Liver (tissue), 9 donors: Measurements from ENCODE around the gene APOL2. TPM values are rescaled to one million over a fixed set of nuclear protein-coding genes. Genes with fewer than 3 reads are reported as not detected.
"Not testable (repeated sequence)": the region's sequence is repeated elsewhere in the genome, so short reads cannot be mapped to it uniquely, and the experiment has no call there.

ENCODE experiments used
- DNase-seq: peaks from one replicate; pipeline ENCODE4 v3.0.0-alpha.2; 2017; ENCODE audit warnings: low spot score
- H3K27ac ChIP-seq, 2 donors: one replicate each; pipeline ENCODE4 v1.7.0; 2013; ENCODE audit warnings: inconsistent platforms in 2 of 2, low read length in 2 of 2, control low read depth in 1 of 2, low read depth in 1 of 2, mild to moderate bottlenecking in 1 of 2
- H3K27me3 ChIP-seq, 4 donors: one replicate each; pipeline versions ENCODE4 v1.6.1 to v1.7.0; 2013; ENCODE audit warnings: low read length in 3 of 4, inconsistent platforms in 1 of 4, mild to moderate bottlenecking in 1 of 4, moderate library complexity in 1 of 4; ENCODE audit not compliant: control insufficient read depth in 4 of 4, insufficient read depth in 4 of 4
- H3K36me3 ChIP-seq, 4 donors: one replicate each; pipeline versions ENCODE4 v1.6.1 to v1.7.0; 2013; ENCODE audit warnings: low read length in 3 of 4, mild to moderate bottlenecking in 3 of 4, low read depth in 1 of 4, moderate library complexity in 1 of 4; ENCODE audit not compliant: control insufficient read depth in 4 of 4, insufficient read depth in 3 of 4
- H3K4me1 ChIP-seq, 4 donors: one replicate each; pipeline versions ENCODE4 v1.6.1 to v1.7.0; 2013; ENCODE audit warnings: low read length in 3 of 4, mild to moderate bottlenecking in 3 of 4, moderate library complexity in 1 of 4; ENCODE audit not compliant: control insufficient read depth in 4 of 4, insufficient read depth in 4 of 4
- H3K4me3 ChIP-seq, 3 donors: one replicate each; pipeline versions ENCODE4 v1.6.1 to v1.7.0; 2013; ENCODE audit warnings: low read length in 3 of 3, control low read depth in 1 of 3, low read depth in 1 of 3, mild to moderate bottlenecking in 1 of 3
- H3K9ac ChIP-seq, 2 donors: one replicate each; pipeline ENCODE4 v1.7.0; 2013; ENCODE audit warnings: low read length in 2 of 2, mild to moderate bottlenecking in 2 of 2, moderate library complexity in 2 of 2, control low read depth in 1 of 2, low read depth in 1 of 2
- H3K9me3 ChIP-seq, 4 donors: one replicate each; pipeline versions ENCODE4 v1.6.1 to v1.7.0; 2013; ENCODE audit warnings: low read length in 3 of 4; ENCODE audit not compliant: control insufficient read depth in 4 of 4
- ATF3 ChIP-seq: IDR thresholded peaks from 2 replicates; pipeline ENCODE4 v1.6.1; 2016; ENCODE audit warnings: antibody characterized with exemption
- CTCF ChIP-seq: fragments of 150-350 bp; IDR thresholded peaks from 2 replicates; pipeline ENCODE4 v1.5.1; 2017; ENCODE audit warnings: improper control_type of control experiment, low read depth, low read length; ENCODE audit not compliant: missing input control
- EGR1 ChIP-seq, 2 donors: IDR thresholded peaks; 2 replicates each; pipeline ENCODE4 v1.6.1; 2016 to 2018; ENCODE audit warnings: antibody characterized with exemption in 2 of 2, low read depth in 2 of 2
- FOXA1 ChIP-seq: IDR thresholded peaks from 2 replicates; pipeline ENCODE4 v1.6.1; 2016; ENCODE audit warnings: antibody characterized with exemption
- HNF4A ChIP-seq, 2 donors: conservative IDR thresholded peaks; 2 replicates each; pipeline ENCODE4 v1.6.1; 2016; ENCODE audit warnings: antibody characterized with exemption in 2 of 2, mild to moderate bottlenecking in 2 of 2
- HNF4G ChIP-seq: IDR thresholded peaks from 2 replicates; pipeline ENCODE4 v1.6.1; 2016; ENCODE audit warnings: antibody characterized with exemption
- JUND ChIP-seq, 2 donors: IDR thresholded peaks; 2 replicates each; pipeline ENCODE4 v1.6.1; 2016; ENCODE audit warnings: antibody characterized with exemption in 2 of 2
- MAX ChIP-seq: IDR thresholded peaks from 2 replicates; pipeline ENCODE4 v1.6.1; 2016; ENCODE audit warnings: antibody characterized with exemption
- NR2F2 ChIP-seq: IDR thresholded peaks from 2 replicates; pipeline ENCODE4 v1.6.1; 2016; ENCODE audit warnings: antibody characterized with exemption
- RAD21 ChIP-seq, 2 donors: IDR thresholded peaks; 2 replicates each; pipeline ENCODE4 v1.6.1; 2016; ENCODE audit warnings: antibody characterized with exemption in 2 of 2, mild to moderate bottlenecking in 2 of 2
- REST ChIP-seq: IDR thresholded peaks from 2 replicates; pipeline ENCODE4 v1.6.1; 2016; ENCODE audit warnings: antibody characterized with exemption, mild to moderate bottlenecking
- RXRA ChIP-seq, 2 donors: IDR thresholded peaks; 2 replicates each; pipeline ENCODE4 v1.6.1; 2017 to 2018; ENCODE audit warnings: antibody characterized with exemption in 2 of 2, mild to moderate bottlenecking in 1 of 2
- SP1 ChIP-seq: IDR thresholded peaks from 2 replicates; pipeline ENCODE4 v1.6.1; 2018; ENCODE audit warnings: antibody characterized with exemption, mild to moderate bottlenecking
- TAF1 ChIP-seq: conservative IDR thresholded peaks from 2 replicates; pipeline ENCODE4 v1.6.1; 2016; ENCODE audit warnings: antibody characterized with exemption, mild to moderate bottlenecking
- WGBS: extraction: QIAGEN DNeasy Blood & Tissue Kit; methylation state at CpG from one replicate; pipeline ENCODE4 v1.1.7; 2013; 5-methylcytosine and 5-hydroxymethylcytosine counted together
- polyA plus RNA-seq, 2 donors: library from polyadenylated mRNA; stranded (reverse) in 1 of 2; unstranded in 1 of 2; fragments of 200-250 nt in 1 of 2; fragments of >200 nt in 1 of 2; fragmentation: Nextera tagmentation in 1 of 2; extraction: Ambion mirVana in 1 of 2; gene quantifications; one replicate each; pipeline versions ENCODE4 v1.2.1 to v1.2.3, GENCODE V29; 2013 to 2015
- total RNA-seq, 2 donors: library from RNA; depleted of rRNA; stranded (reverse); fragments of >200 nt; gene quantifications; one replicate each; pipeline ENCODE4 v1.2.3, GENCODE V29; 2014
- donor health status: healthy.
- donor health status: healthy.
- donor health status: healthy.
- donor health status: healthy.
- donor health status: healthy.

APOL2 gene
- total and polyA plus RNA-seq, 4 donors: 14.3 to 77.2 (median 21.7) TPM

- H3K4me3 ChIP-seq: no peak overlapping the region
- H3K27ac ChIP-seq: no peak overlapping the region
- no peak for TF ChIP-seq EGR1 (IDR thresholded peaks at IDR 0.05; ENCODE audit: low read depth in 2 of 2)
- TF ChIP-seq FOXA1: no peak
- TF ChIP-seq RAD21 (IDR thresholded peaks at IDR 0.05): no peak
- TF ChIP-seq SP1: no peak
- no peak for TF ChIP-seq MAX
- no peak for TF ChIP-seq JUND (IDR thresholded peaks at IDR 0.05)
- TF ChIP-seq CTCF: no peak
- TF ChIP-seq HNF4A (conservative IDR thresholded peaks at IDR 0.05): no peak
- no peak for TF ChIP-seq TAF1
- no peak for TF ChIP-seq HNF4G
- TF ChIP-seq RXRA (IDR thresholded peaks at IDR 0.05): no peak
- no peak for TF ChIP-seq ATF3
- no peak for TF ChIP-seq NR2F2
- 74% methylated on average over 17 of the region's 17 CpGs for WGBS
- peaks cover 0 to 21% (median 10%) of the 10 kb centered on the region in 4 donors for H3K4me1 ChIP-seq
- H3K9me3 ChIP-seq: no peaks in the 10 kb centered on the region
- H3K27me3 ChIP-seq: no peaks in the 10 kb centered on the region
- H3K9ac ChIP-seq: no peak overlapping the region
- DNase-seq: no peak
- H3K36me3 ChIP-seq: no peaks in the 10 kb centered on the region
Measured at GRCh38 chr22:36191106-36191836, 48.1 kb downstream of the APOL2 start.

GRCh38 chr22:36187862-36188261, 51.5 kb downstream of the APOL2 start:
- H3K9me3 ChIP-seq, H3K27me3 ChIP-seq, DNase-seq, H3K27ac ChIP-seq, H3K4me3 ChIP-seq, H3K9ac ChIP-seq, H3K4me1 ChIP-seq, H3K36me3 ChIP-seq: not testable (repeated sequence)
- 95% methylated on average over 3 of the region's 6 CpGs for WGBS

GRCh38 chr22:36185828-36186624, 53.3 kb downstream of the APOL2 start:
- H3K36me3 ChIP-seq: no peaks in the 10 kb centered on the region
- H3K9ac ChIP-seq: no peak overlapping the region
- H3K4me3 ChIP-seq: no peak overlapping the region
- H3K4me1 ChIP-seq: no peaks in the 10 kb centered on the region
- TF ChIP-seq RAD21 (IDR thresholded peaks at IDR 0.05) (peak in 1 of 2 donors; percentile 25), REST (no peak)
- no peaks in the 10 kb centered on the region for H3K9me3 ChIP-seq
- WGBS: 89% methylated on average over 14 of the region's 14 CpGs
- no peak overlapping the region for H3K27ac ChIP-seq
- no peak for DNase-seq
- no peaks in the 10 kb centered on the region for H3K27me3 ChIP-seq
